ENCODE results near the gene SPRYD7.
"Not testable (repeated sequence)": the region's sequence is repeated elsewhere in the genome, so short reads cannot be mapped to it uniquely, and the experiment has no call there.

The SPRYD7 gene

DNA sequence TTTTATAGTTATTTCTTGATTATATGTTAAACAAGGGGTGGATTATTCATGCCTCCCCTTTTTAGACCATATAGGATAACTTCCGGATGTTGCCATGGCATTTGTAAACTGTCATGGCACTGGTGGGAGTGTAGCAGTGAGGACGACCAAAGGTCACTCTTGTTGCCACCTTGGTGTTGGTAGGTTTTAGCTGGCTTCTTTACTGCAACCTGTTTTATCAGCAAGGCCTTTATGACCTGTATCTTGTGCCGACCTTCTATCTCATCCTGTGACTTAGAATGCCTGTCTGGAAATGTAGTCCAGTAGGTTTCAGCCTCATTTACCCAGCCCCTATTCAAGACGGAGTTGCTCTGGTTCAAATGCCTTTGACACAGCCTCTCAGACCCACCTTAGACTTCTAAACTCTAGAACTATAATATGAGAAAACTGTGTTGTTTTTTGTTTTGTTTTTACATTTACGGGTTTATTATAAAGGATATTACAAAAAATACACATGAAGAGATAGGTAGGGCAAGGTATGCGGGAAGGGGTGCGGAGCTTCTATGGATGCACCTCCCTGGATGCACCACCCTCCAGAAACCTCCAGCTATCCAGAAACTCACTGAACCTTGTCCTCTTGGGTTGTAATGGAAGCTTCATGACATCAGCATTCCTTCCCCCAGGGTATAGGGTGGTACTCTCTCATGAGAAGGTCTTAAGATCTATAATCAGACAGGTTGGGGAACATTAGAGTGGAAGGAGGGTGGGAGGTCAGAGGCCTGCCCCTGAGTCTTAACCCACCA is 15.8 kb upstream of the SPRYD7 start:
- TF ChIP-seq, protein P1, sequence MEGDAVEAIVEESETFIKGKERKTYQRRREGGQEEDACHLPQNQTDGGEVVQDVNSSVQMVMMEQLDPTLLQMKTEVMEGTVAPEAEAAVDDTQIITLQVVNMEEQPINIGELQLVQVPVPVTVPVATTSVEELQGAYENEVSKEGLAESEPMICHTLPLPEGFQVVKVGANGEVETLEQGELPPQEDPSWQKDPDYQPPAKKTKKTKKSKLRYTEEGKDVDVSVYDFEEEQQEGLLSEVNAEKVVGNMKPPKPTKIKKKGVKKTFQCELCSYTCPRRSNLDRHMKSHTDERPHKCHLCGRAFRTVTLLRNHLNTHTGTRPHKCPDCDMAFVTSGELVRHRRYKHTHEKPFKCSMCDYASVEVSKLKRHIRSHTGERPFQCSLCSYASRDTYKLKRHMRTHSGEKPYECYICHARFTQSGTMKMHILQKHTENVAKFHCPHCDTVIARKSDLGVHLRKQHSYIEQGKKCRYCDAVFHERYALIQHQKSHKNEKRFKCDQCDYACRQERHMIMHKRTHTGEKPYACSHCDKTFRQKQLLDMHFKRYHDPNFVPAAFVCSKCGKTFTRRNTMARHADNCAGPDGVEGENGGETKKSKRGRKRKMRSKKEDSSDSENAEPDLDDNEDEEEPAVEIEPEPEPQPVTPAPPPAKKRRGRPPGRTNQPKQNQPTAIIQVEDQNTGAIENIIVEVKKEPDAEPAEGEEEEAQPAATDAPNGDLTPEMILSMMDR (IDR thresholded peaks at IDR 0.05; ENCODE audit: borderline replicate concordance, insufficient read depth, low read depth, low read length): no peak
- no peak overlapping the region for H3K4me3 ChIP-seq (ENCODE audit: low read depth, low read length)

DNA sequence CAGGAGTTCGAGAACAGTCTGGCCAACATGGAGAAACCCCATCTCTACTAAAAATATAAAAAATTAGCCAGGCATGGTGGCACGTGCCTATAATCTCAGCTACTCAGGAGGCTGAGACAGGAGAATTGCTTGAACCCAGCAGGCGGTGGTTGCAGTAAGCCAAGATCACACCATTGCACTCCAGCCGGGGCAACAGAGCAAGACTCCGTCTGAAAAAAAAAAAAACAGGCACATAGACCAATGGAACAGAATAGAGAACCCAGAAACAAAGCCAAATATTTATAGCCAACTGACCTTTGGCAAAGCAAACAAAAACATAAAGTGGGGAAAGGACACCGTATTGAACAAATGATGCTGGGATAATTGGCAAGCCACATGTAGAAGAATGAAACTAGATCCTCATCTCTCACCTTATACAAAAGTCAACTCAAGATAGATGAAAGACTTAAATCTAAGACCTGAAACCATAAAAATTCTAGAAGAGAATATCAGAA is 12.7 kb upstream of the SPRYD7 start:
- not testable (repeated sequence) for H3K4me3 ChIP-seq (ENCODE audit: low read depth, low read length)

DNA sequence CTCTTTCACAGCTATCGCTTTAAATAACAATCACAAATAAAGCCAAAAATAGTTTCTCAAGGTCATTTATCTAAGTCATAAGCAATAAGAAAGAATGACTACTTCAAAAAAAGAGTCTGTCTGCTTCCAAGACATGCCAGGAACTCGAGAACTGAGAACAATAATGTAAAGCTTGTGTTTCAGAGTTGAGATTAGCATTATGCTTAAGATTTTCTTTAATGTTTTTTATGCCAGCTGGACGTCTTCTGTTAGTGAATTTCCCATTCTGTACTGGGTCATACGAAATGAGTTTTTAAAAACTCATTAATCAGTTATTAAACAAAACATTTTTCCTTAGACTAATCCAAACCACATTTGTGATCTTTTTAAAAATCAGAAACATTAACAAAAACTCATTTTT is 3.2 kb upstream of the SPRYD7 start:
- TF ChIP-seq, protein P1 (IDR thresholded peaks at IDR 0.05; ENCODE audit: borderline replicate concordance, insufficient read depth, low read depth, low read length): no peak
- no peak overlapping the region for H3K4me3 ChIP-seq (ENCODE audit: low read depth, low read length)

DNA sequence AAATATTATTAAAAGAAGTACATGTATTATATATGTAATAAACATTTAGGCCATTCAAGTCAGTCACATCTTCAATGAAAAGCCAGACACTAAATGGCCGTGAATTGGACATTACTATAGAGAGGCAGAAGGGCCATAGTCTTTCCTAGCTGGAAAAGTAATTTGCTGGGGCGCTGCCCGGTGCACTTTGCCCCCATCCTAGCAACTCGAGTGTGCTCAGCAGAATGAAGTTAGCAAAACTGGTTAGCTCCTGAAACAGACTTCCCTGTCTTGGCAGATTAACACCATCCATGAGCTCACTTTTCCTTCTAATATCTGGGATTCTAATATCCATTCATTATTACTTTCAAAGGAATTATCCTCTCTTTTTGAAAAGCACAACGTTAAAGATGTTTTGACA is 2.8 kb upstream of the SPRYD7 start:
- TF ChIP-seq, protein P1 (IDR thresholded peaks at IDR 0.05; ENCODE audit: borderline replicate concordance, insufficient read depth, low read depth, low read length): no peak

DNA sequence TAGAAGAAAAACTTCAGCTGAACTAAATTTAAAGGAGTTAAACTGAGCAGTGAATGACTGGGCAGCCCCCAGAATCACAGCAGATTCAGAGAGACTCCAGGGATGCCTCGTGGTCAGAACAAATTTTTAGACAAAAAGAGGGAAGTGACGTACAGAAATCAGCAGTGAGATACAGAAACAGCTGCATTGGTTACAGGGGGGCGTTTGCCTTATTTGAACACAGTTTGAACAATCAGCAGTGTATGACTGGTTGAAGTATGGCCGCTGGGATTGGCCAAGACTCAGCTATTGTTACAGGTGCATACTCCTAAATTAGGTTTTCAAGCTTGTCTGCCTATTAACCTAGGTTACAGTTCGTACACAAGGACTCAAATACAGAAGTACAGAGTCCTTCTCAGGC is 2.2 kb upstream of the SPRYD7 start:
- TF ChIP-seq, protein P1 (IDR thresholded peaks at IDR 0.05; ENCODE audit: borderline replicate concordance, insufficient read depth, low read depth, low read length): no peak
- H3K4me3 ChIP-seq (ENCODE audit: low read depth, low read length): no peak overlapping the region

More for the DNA sequence above, 2.8 kb upstream of the SPRYD7 start:
- H3K4me3 ChIP-seq (ENCODE audit: low read depth, low read length): no peak overlapping the region

DNA sequence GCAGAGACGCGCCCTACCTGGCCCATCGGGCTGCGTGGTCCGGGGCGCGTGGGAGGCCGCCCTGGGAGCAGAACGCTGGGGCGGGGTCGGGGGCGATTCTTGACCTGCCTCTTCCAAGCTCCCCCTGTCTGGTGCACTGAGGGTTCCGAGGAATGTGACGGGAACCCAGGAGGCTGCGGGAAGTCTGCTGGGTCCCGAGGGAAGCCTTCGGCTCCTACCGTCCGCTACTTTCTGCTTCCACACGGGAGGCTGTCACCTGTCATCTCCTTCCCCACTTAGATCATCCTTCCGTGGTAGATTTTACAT is 781 bp upstream of the SPRYD7 start:
- TF ChIP-seq, protein P1 (IDR thresholded peaks at IDR 0.05; ENCODE audit: borderline replicate concordance, insufficient read depth, low read depth, low read length): no peak
- H3K4me3 ChIP-seq (ENCODE audit: low read depth, low read length): peak overlapping the region; percentile 77

DNA sequence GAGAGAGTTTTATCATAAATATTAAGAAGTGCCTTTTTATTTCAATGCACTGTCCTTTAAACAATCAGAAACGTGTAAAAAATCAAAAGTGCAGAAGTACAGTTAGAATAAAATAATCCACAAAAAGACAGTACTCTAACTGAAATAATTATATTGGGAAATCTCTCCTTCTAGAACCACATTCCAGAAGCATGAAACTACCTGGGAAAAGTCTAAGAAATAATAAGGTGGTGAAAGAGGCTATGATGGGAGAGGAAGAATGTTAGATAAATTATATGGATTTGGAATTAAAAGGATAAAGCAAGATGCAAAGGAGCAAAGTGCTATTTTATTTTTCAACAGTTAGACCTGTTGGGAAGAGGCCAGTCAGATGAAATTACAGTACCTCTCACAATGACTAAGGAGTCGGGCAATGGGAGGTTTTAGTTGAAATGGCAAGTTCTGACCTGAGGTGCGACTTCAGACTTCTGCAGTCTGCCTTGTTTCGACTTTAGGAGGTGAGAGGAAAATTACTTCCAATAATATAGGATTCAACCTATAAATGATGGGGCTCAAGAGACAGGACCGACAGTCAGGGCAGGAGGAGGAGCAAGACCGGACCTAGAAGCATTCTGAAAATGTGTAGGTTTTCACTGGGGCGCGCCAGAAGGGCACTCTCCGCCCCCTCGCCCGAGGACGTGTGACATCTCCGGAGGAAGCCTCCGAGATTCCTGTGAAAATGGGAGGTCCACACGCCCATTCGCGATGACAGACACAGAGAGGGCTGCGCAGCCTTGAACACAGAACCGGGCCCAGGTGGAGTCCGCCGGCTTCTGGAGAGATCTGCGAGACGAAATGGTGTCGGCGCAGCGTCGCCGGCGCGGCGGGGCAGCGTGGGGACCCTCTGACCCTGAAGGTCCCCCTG is 717 bp downstream of the SPRYD7 start:
- peak overlapping the region; percentile 77 for H3K4me3 ChIP-seq (ENCODE audit: low read depth, low read length)
- TF ChIP-seq, protein P1 (IDR thresholded peaks at IDR 0.05; ENCODE audit: borderline replicate concordance, insufficient read depth, low read depth, low read length): no peak
